ENCODE results near the gene VARS2. TPM values are rescaled to one million over a fixed set of nuclear protein-coding genes. Genes with fewer than 3 reads are reported as not detected.
"Not testable (repeated sequence)": the region's sequence is repeated elsewhere in the genome, so short reads cannot be mapped to it uniquely, and the experiment has no call there.

Gene VARS2
- total and polyA plus RNA-seq, 8 donors: 34.0 to 54.3 (median 44.7) TPM

DNA sequence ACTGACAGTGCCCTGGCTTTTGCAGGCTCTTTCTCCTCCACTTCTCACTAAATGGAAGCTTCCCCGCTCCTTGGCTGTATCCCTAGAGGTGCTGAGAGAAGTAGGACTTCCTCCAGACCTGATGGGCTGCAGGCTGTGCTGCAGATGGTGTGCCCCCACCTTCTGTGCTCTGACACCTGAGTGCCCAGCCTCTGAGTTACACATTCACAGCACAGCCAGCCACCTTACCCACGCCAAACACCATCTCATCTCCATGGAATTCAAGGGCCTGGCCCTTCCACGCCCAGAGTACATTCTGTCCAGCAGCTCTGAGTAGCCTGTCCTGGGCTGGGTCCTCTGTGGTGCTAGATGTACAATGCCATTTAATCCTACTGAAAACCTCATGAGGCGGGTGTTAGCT lies 12.6 kb downstream of the VARS2 start:
- intact Hi-C loops (cut with DNase I): no loop called here
- Histone ChIP-seq H3K36me3 (peaks cover 0 to 54% of the 10 kb centered on the region in 2 donors), H3K4me3 (no peak overlapping the region), H3K27me3 (no peaks in the 10 kb centered on the region), H3K4me1 (no peaks in the 10 kb centered on the region), H3K9me3 (peaks cover 0 to 7% of the 10 kb centered on the region in 2 donors), H3K27ac (peak overlapping the region; percentile 53 to 64)
- peak in 2 of 4 donors; percentile 73 to 82 for DNase-seq
- peak; percentile 87 for ATAC-seq
- TF ChIP-seq, protein P1, sequence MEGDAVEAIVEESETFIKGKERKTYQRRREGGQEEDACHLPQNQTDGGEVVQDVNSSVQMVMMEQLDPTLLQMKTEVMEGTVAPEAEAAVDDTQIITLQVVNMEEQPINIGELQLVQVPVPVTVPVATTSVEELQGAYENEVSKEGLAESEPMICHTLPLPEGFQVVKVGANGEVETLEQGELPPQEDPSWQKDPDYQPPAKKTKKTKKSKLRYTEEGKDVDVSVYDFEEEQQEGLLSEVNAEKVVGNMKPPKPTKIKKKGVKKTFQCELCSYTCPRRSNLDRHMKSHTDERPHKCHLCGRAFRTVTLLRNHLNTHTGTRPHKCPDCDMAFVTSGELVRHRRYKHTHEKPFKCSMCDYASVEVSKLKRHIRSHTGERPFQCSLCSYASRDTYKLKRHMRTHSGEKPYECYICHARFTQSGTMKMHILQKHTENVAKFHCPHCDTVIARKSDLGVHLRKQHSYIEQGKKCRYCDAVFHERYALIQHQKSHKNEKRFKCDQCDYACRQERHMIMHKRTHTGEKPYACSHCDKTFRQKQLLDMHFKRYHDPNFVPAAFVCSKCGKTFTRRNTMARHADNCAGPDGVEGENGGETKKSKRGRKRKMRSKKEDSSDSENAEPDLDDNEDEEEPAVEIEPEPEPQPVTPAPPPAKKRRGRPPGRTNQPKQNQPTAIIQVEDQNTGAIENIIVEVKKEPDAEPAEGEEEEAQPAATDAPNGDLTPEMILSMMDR (IDR thresholded peaks at IDR 0.05): no peak

DNA sequence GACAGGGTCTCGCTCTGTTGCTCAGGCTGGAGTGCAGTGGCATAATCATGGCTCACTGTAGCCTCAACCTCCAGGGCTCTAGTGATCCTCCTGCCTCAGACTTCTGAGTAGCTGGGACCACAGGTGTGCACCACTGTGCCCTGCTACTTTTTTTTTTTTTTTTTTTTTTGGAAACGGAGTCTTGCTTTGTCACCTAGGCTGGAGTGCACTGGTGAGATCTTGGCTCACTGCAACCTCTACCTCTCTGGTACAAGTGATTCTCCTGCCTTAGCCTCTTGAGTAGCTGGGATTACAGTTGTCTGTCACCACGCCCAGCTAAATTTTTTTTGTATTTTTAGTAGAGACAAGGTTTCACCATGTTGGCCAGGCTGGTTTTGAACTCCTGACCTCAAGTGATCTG lies 13.0 kb downstream of the VARS2 start:
- ATAC-seq; DNase-seq; H3K4me3 ChIP-seq; H3K9me3 ChIP-seq; H3K4me1 ChIP-seq; H3K27me3 ChIP-seq; intact Hi-C loops (cut with DNase I): not testable (repeated sequence)
- H3K27ac ChIP-seq: peak overlapping the region; percentile 53 to 64
- peaks cover 0 to 49% of the 10 kb centered on the region in 2 donors for H3K36me3 ChIP-seq

DNA sequence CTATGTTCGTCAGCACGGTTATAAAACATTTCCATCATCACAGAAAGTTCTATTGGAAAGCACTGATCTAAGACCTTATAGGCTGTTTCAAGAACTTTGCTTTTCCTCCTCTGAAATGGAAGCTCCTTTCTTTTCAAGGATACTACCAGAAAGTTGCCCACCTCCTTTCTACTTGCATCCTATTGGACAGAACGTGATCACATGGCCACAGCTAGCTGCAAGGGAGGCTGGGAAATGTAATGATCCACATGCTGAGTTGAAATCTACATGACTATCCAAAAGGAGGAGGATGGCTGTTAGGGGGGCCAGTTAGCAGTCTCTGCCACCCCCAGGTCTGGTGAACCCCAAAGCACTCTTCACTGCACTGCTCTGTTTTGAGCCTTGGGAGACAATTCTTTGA lies 14.6 kb downstream of the VARS2 start:
- DNase-seq (no peak), ATAC-seq (no peak)
- no peaks in the 10 kb centered on the region for H3K27me3 ChIP-seq
- peaks cover 0 to 33% of the 10 kb centered on the region in 2 donors for H3K36me3 ChIP-seq
- peak overlapping the region in 1 of 2 donors; percentile 33 for H3K27ac ChIP-seq
- peaks cover 0 to 7% of the 10 kb centered on the region in 2 donors for H3K9me3 ChIP-seq
- intact Hi-C loops (cut with DNase I): no loop called here
- H3K4me1 ChIP-seq: peaks cover 0 to under 1% of the 10 kb centered on the region in 2 donors
- TF ChIP-seq, protein P1 (IDR thresholded peaks at IDR 0.05): no peak
- no peak overlapping the region for H3K4me3 ChIP-seq

DNA sequence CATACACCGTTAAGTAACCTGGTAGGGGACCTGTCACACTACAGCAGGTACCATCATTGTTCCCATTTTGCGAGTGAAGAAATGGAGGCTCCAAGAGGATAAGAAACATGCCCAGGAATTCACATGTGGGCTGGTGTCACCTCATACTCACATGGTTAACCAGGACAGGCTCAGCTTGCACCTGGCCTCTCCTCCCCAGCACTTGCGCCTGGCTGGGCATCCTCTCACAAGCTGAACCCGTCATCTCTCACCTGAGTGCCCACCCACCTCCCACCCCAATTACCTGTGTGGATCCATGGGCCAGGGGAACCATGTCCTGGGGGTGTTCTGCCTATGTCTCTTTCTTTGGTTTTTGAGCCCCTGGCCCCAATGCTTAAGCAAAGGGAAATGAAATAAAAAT lies 16.5 kb downstream of the VARS2 start:
- Histone ChIP-seq H3K4me1 (peaks cover 0 to 9% of the 10 kb centered on the region in 2 donors), H3K27me3 (no peaks in the 10 kb centered on the region), H3K36me3 (peaks cover 0 to 15% of the 10 kb centered on the region in 2 donors), H3K9me3 (peaks cover 0 to 7% of the 10 kb centered on the region in 2 donors), H3K27ac (peak overlapping the region; percentile 48 to 85), H3K4me3 (peak overlapping the region in 1 of 2 donors; percentile 44)
- no peak for DNase-seq
- TF ChIP-seq, protein P1 (IDR thresholded peaks at IDR 0.05): no peak
- intact Hi-C loops (cut with DNase I): no loop called here
- peak; percentile 25 for ATAC-seq

GRCh38 chr6:30931272-30931671 lies 17.2 kb downstream of the VARS2 start:
- DNase-seq: no peak
- Histone ChIP-seq H3K27ac (peak overlapping the region; percentile 48 to 85), H3K27me3 (no peaks in the 10 kb centered on the region), H3K4me1 (peaks cover 0 to 9% of the 10 kb centered on the region in 2 donors), H3K9me3 (peaks cover 0 to 7% of the 10 kb centered on the region in 2 donors), H3K4me3 (peak overlapping the region; percentile 29 to 44), H3K36me3 (peaks cover 0 to 7% of the 10 kb centered on the region in 2 donors)
- TF ChIP-seq, protein P1 (IDR thresholded peaks at IDR 0.05): no peak
- ATAC-seq: no peak
- intact Hi-C loops (cut with DNase I): no loop called here
